GM23338 (cell line): ENCODE data around the gene HOXD4. TPM values are rescaled to one million over a fixed set of nuclear protein-coding genes. Genes with fewer than 3 reads are reported as not detected.

Experiments used
- ATAC-seq: fragments of 200-7000 bp; cut with Tn5 transposase; 3 replicates; pipeline ENCODE4 v1.9.1; 2020
- DNase-seq: peaks from one replicate; pipeline ENCODE4 v3.0.0-alpha.2; 2015; ENCODE audit warnings: low spot score
- H2AFZ ChIP-seq: fragments of 200-600 bp; sonication (generic); 2 replicates; pipeline ENCODE4 v1.8.0; 2016; ENCODE audit warnings: antibody characterized with exemption, mild to moderate bottlenecking, moderate library complexity
- H3F3A ChIP-seq: fragments of 200-600 bp; sonication (generic); replicated peaks from 2 replicates; pipeline ENCODE4 v1.8.0; 2017; ENCODE audit warnings: antibody characterized with exemption, mixed run types, low read depth
- H3K27ac ChIP-seq: fragments of 200-600 bp; sonication (generic); 2 replicates; pipeline ENCODE4 v1.6.1; 2016; ENCODE audit warnings: low read depth
- H3K27me3 ChIP-seq: fragments of 200-600 bp; sonication (generic); 2 replicates; pipeline ENCODE4 v1.8.0; 2016; ENCODE audit warnings: mild to moderate bottlenecking, mixed run types, moderate library complexity; ENCODE audit not compliant: insufficient read depth
- H3K36me3 ChIP-seq: fragments of 200-600 bp; sonication (generic); 2 replicates; pipeline ENCODE4 v1.8.0; 2016; ENCODE audit warnings: mild to moderate bottlenecking; ENCODE audit not compliant: insufficient read depth
- H3K4me1 ChIP-seq: fragments of 200-600 bp; sonication (generic); 2 replicates; pipeline ENCODE4 v1.8.0; 2016; ENCODE audit warnings: mild to moderate bottlenecking, moderate library complexity; ENCODE audit not compliant: insufficient read depth
- H3K4me2 ChIP-seq: fragments of 200-600 bp; sonication (generic); 2 replicates; pipeline ENCODE4 v1.7.1; 2017; ENCODE audit warnings: mixed run types
- H3K4me3 ChIP-seq: fragments of 200-600 bp; sonication (generic); 2 replicates; pipeline ENCODE4 v1.6.1; 2016; ENCODE audit warnings: mixed run types
- H3K79me2 ChIP-seq: fragments of 200-600 bp; sonication (generic); replicated peaks from 2 replicates; pipeline ENCODE4 v1.8.0; 2017; ENCODE audit warnings: mild to moderate bottlenecking; ENCODE audit not compliant: insufficient read depth
- H3K9me2 ChIP-seq: fragments of 200-600 bp; sonication (generic); 2 replicates; pipeline ENCODE4 v1.8.0; 2017; ENCODE audit not compliant: insufficient read depth
- H4K20me1 ChIP-seq: fragments of 200-600 bp; sonication (generic); replicated peaks from 2 replicates; pipeline ENCODE4 v1.8.0; 2017; ENCODE audit warnings: mild to moderate bottlenecking; ENCODE audit not compliant: insufficient read depth
- H3K27ac Mint-ChIP-seq: 2 replicates; pipeline ENCODE4 v1.8.0; 2020; ENCODE audit warnings: inconsistent platforms, mild to moderate bottlenecking, moderate library complexity, mixed read lengths
- H3K27me3 Mint-ChIP-seq: 3 replicates; pipeline ENCODE4 v1.8.0; 2022; ENCODE audit warnings: low read depth, mild to moderate bottlenecking, moderate library complexity, mixed read lengths, inconsistent platforms; ENCODE audit not compliant: insufficient read depth, poor library complexity
- H3K36me3 Mint-ChIP-seq: 3 replicates; pipeline ENCODE4 v1.8.0; 2021; ENCODE audit warnings: low read depth, mild to moderate bottlenecking, inconsistent platforms, moderate library complexity, mixed read lengths
- H3K4me1 Mint-ChIP-seq: 3 replicates; pipeline ENCODE4 v1.8.0; 2020; ENCODE audit warnings: mild to moderate bottlenecking, inconsistent platforms, mixed read lengths
- H3K4me3 Mint-ChIP-seq: 3 replicates; pipeline ENCODE4 v1.8.0; 2021; ENCODE audit warnings: moderate library complexity, mild to moderate bottlenecking, inconsistent platforms, mixed read lengths
- H3K9me3 Mint-ChIP-seq: 3 replicates; pipeline ENCODE4 v1.8.0; 2020; ENCODE audit warnings: moderate library complexity, mild to moderate bottlenecking, inconsistent platforms, mixed read lengths
- CREB1 ChIP-seq: fragments of 250-450 bp; sonication (Bioruptor Pico); IDR thresholded peaks from 2 replicates; pipeline ENCODE4 v1.5.0; 2020; ENCODE audit warnings: low read depth, mild to moderate bottlenecking, moderate library complexity
- EZH2 ChIP-seq: fragments of 200-600 bp; sonication (generic); IDR thresholded peaks from one replicate; pipeline ENCODE4 v1.8.0; 2017; ENCODE audit warnings: antibody characterized with exemption, mild to moderate bottlenecking, low read depth; ENCODE audit not compliant: unreplicated experiment
- EZH2phosphoT487 ChIP-seq: fragments of 200-600 bp; sonication (generic); IDR thresholded peaks from one replicate; pipeline ENCODE4 v1.8.1; 2018; ENCODE audit warnings: antibody characterized with exemption; ENCODE audit not compliant: unreplicated experiment
- NANOG ChIP-seq: IDR thresholded peaks from 2 replicates; pipeline ENCODE4 v1.6.1; 2016; ENCODE audit warnings: antibody characterized with exemption, borderline replicate concordance
- POLR2AphosphoS5 ChIP-seq: IDR thresholded peaks from 2 replicates; pipeline ENCODE4 v1.6.1; 2016; ENCODE audit warnings: antibody characterized with exemption, low read depth
- STAT1 ChIP-seq: IDR thresholded peaks from one replicate; pipeline ENCODE4 v1.6.1; 2016; ENCODE audit warnings: antibody characterized with exemption; ENCODE audit not compliant: unreplicated experiment
- ZNF114 ChIP-seq: fragments of 250-450 bp; sonication (Bioruptor Pico); IDR thresholded peaks from 2 replicates; pipeline ENCODE4 v1.5.0; 2020; ENCODE audit warnings: mild to moderate bottlenecking, moderate library complexity
- ZNF462 ChIP-seq: fragments of 250-450 bp; sonication (Bioruptor Pico); IDR thresholded peaks from 2 replicates; pipeline ENCODE4 v1.5.0; 2020; ENCODE audit warnings: mild to moderate bottlenecking, moderate library complexity
- polyA plus RNA-seq: library from polyadenylated mRNA; unstranded; fragments of >200 nt; fragmentation: Nextera tagmentation; extraction: Ambion mirVana; gene quantifications from 2 replicates; pipeline ENCODE4 v1.2.1, GENCODE V29; 2016
- total RNA-seq: library from RNA; depleted of rRNA; stranded (reverse); fragments of >200 nt; shearing (Covaris generic); gene quantifications from 2 replicates; pipeline ENCODE4 v1.2.3, GENCODE V29; 2014
- TF ChIP-seq, protein P1 (sequence below): IDR thresholded peaks from 2 replicates; pipeline ENCODE4 v1.6.1; 2016; ENCODE audit warnings: antibody characterized with exemption

HOXD4 gene
- total and polyA plus RNA-seq, 2 experiments from 2014 or later: not detected

DNA sequence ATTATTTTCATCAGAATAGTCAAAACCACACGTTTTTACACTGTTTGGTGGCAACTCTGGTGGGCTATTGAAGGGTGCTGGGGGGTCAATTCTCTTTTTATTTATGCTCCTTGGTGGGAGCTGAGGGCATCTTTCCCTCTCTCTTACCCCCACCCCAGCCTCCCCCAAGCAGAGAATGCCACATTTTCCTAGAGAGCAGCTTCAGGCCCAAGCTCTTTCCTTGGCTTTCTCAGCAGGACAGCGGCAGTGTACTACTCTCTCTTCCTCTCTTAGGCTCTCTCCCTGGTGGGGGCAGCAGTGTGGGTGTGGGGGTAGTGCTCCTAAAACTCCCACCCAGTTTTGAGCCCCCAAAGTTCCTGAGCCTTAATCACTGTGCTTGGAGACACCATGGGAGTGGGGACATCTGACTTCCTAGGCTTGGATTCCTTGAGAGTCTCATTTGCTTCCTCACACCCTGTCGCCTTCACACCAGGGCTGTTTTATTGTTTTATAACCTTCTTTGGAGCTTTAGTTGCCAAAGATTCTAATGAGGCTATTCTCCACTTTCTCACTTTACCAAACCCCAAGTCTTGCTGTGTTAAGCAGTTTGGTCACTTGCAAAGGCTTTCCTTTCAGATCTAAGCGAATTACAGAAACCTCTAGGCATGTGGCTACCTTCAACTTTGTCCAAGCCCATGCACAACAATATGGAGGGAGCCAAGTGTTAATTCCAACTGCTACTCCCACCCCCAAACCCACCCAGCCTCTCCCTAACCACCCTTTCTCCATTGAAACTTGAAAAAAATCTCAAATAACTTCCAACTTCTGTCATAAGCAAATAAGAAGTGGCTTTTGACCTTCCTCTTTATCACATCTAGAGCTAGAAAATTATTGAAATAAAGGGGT, 6.0 kb upstream of the HOXD4 start:
- no peak overlapping the region for H3K27ac ChIP-seq
- H3K4me1 ChIP-seq: peaks cover 13% of the 10 kb centered on the region
- no peak overlapping the region for H3K27ac Mint-ChIP-seq
- H3K27me3 ChIP-seq: peaks cover 100% of the 10 kb centered on the region
- DNase-seq (no peak), ATAC-seq (no peak)
- no peaks in the 10 kb centered on the region for H3K9me2 ChIP-seq
- H4K20me1 ChIP-seq: peaks cover 32% of the 10 kb centered on the region
- TF ChIP-seq EZH2 (peak; percentile 66), ZNF462 (CRISPR knock-in tag) (no peak), CREB1 (CRISPR knock-in tag) (no peak), ZNF114 (CRISPR knock-in tag) (no peak), NANOG (no peak), POLR2AphosphoS5 (no peak), EZH2phosphoT487 (peak; percentile 33), STAT1 (no peak)
- TF ChIP-seq, protein P1, sequence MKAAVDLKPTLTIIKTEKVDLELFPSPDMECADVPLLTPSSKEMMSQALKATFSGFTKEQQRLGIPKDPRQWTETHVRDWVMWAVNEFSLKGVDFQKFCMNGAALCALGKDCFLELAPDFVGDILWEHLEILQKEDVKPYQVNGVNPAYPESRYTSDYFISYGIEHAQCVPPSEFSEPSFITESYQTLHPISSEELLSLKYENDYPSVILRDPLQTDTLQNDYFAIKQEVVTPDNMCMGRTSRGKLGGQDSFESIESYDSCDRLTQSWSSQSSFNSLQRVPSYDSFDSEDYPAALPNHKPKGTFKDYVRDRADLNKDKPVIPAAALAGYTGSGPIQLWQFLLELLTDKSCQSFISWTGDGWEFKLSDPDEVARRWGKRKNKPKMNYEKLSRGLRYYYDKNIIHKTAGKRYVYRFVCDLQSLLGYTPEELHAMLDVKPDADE: no peak
- H3K4me1 Mint-ChIP-seq: peaks cover 12% of the 10 kb centered on the region
- peaks cover 100% of the 10 kb centered on the region for H3K27me3 Mint-ChIP-seq
- no peak overlapping the region for H3K4me3 ChIP-seq
- H3K4me2 ChIP-seq: no peak overlapping the region
- no peaks in the 10 kb centered on the region for H3K36me3 Mint-ChIP-seq
- H2AFZ ChIP-seq: no peak overlapping the region
- H3K9me3 Mint-ChIP-seq: 0 out of 3 replicates have a peak, but pooled peaks cover 2% of the 10 kb centered on the region
- H3K36me3 ChIP-seq: no peaks in the 10 kb centered on the region
- no peak overlapping the region for H3K4me3 Mint-ChIP-seq
- H3F3A ChIP-seq: peaks cover 28% of the 10 kb centered on the region; the same call in 1 of the 2 replicates
- H3K79me2 ChIP-seq: no peaks in the 10 kb centered on the region
